HCT116 (cell line): ENCODE measurements around the gene EDN2. TPM values are rescaled to one million over a fixed set of nuclear protein-coding genes. Genes with fewer than 3 reads are reported as not detected.

ENCODE experiments used
- ATAC-seq: fragments of 200-7000 bp; cut with Tn5 transposase; 2 replicates; pipeline ENCODE4 v1.9.1; 2020; ENCODE audit warnings: mild to moderate bottlenecking, moderate library complexity
- BruUV-seq: library from RNA; stranded (reverse); fragments of 400-500 nt; replicated peaks from 2 replicates; lab custom pipeline; 2021; lab: Mats Ljungman, UMichigan
- CTCF ChIA-PET: fragments of 300-600 bp; sonication (Branson Sonifier 250); formaldehyde crosslinking; loops from one replicate; lab custom pipeline; 2021; ENCODE audit warnings: antibody characterized with exemption; lab: Charles Lee
- POLR2A ChIA-PET: fragments of 300-600, 350-600 bp; sonication (Branson Sonifier 250); formaldehyde crosslinking; loops from one replicate; lab custom pipeline; 2021; ENCODE audit warnings: antibody characterized with exemption; lab: Charles Lee
- RAD21 ChIA-PET, 2 experiments: fragments of 300-600 bp; sonication (Branson Sonifier 250); formaldehyde crosslinking; loops; one replicate each; lab custom pipeline; 2023; ENCODE audit warnings: low total read pairs in 2 of 2; ENCODE audit not compliant: uncharacterized antibody in 2 of 2, unreplicated experiment in 2 of 2, low non-redundant PET in 1 of 2; lab: Charles Lee
- DNase-seq: peaks from one replicate; pipeline ENCODE4 v3.0.0-alpha.2; 2010; ENCODE audit warnings: low read depth, low spot score
- H2AFZ ChIP-seq: fragments of 200-600 bp; shearing (Covaris generic), sonication (generic); 2 replicates; pipeline ENCODE4 v1.6.1; 2017; ENCODE audit warnings: low read depth, mixed run types, mixed read lengths, antibody characterized with exemption, low read length; ENCODE audit not compliant: poor library complexity, severe bottlenecking
- H3K27ac ChIP-seq: 2 replicates; pipeline ENCODE4 v1.5.1; 2012; ENCODE audit warnings: low read depth, low read length
- H3K27me3 ChIP-seq: fragments of 200-600 bp; sonication (generic); 2 replicates; pipeline ENCODE4 v1.6.1; 2016; ENCODE audit warnings: mixed run types, low read length, mixed read lengths; ENCODE audit not compliant: insufficient read depth
- H3K36me3 ChIP-seq, 2 experiments: fragments of 200-500 bp in 1 of 2; fragments of 200-600 bp in 1 of 2; sonication (Bioruptor generic) in 1 of 2; sonication (generic) in 1 of 2; 2 replicates each; pipeline versions ENCODE4 v1.5.1 to v1.6.1; 2014 to 2016; ENCODE audit warnings: low read length in 2 of 2, inconsistent platforms in 1 of 2, mixed read lengths in 1 of 2, mixed run types in 1 of 2; ENCODE audit not compliant: insufficient read depth in 2 of 2, control insufficient read depth in 1 of 2
- H3K4me1 ChIP-seq, 2 experiments: fragments of 200-600 bp in 1 of 2; sonication (generic) in 1 of 2; 2 replicates each; pipeline versions ENCODE4 v1.5.1 to v1.6.1; 2012 to 2017; ENCODE audit warnings: low read length in 2 of 2, inconsistent platforms in 1 of 2, mild to moderate bottlenecking in 1 of 2, mixed read lengths in 1 of 2, mixed run types in 1 of 2, moderate library complexity in 1 of 2; ENCODE audit not compliant: insufficient read depth in 2 of 2, control insufficient read depth in 1 of 2
- H3K4me2 ChIP-seq: fragments of 200-600 bp; sonication (generic); 2 replicates; pipeline ENCODE4 v1.6.1; 2017; ENCODE audit warnings: mixed run types, low read length, mixed read lengths
- H3K4me3 ChIP-seq, 2 experiments: fragments of 200-600 bp in 1 of 2; sonication (generic) in 1 of 2; replicated peaks in 1 of 2; 2 replicates each; pipeline ENCODE4 v1.5.1; 2011 to 2016; ENCODE audit warnings: low read length in 2 of 2, control low read depth in 1 of 2, low read depth in 1 of 2, mild to moderate bottlenecking in 1 of 2, mixed read lengths in 1 of 2, mixed run types in 1 of 2
- H3K79me2 ChIP-seq: fragments of 200-600 bp; sonication (generic); 2 replicates; pipeline ENCODE4 v1.6.1; 2017; ENCODE audit warnings: mild to moderate bottlenecking, mixed run types, low read length, moderate library complexity, mixed read lengths; ENCODE audit not compliant: insufficient read depth
- H3K9ac ChIP-seq: fragments of 200-600 bp; sonication (generic); 2 replicates; pipeline ENCODE4 v1.6.1; 2016; ENCODE audit warnings: low read length, mixed read lengths
- H3K9me2 ChIP-seq: fragments of 200-600 bp; sonication (generic), shearing (Covaris generic); 2 replicates; pipeline ENCODE4 v1.6.1; 2017; ENCODE audit warnings: mixed run types, mild to moderate bottlenecking, moderate library complexity; ENCODE audit not compliant: insufficient read depth
- H3K9me3 ChIP-seq, 2 experiments: fragments of 200-500 bp in 1 of 2; fragments of 200-600 bp in 1 of 2; sonication (Bioruptor generic) in 1 of 2; sonication (generic) in 1 of 2; 2 replicates each; pipeline ENCODE4 v1.6.1; 2014 to 2017; ENCODE audit warnings: low read length in 2 of 2, mixed read lengths in 2 of 2, inconsistent platforms in 1 of 2, low read depth in 1 of 2, mild to moderate bottlenecking in 1 of 2, mixed run types in 1 of 2, moderate library complexity in 1 of 2; ENCODE audit not compliant: control insufficient read depth in 1 of 2, insufficient read depth in 1 of 2
- H4K20me1 ChIP-seq: fragments of 200-600 bp; sonication (generic), shearing (Covaris generic); 2 replicates; pipeline ENCODE4 v1.6.1; 2017; ENCODE audit warnings: mixed run types, mild to moderate bottlenecking, moderate library complexity; ENCODE audit not compliant: insufficient read depth
- CBX3 ChIP-seq: IDR thresholded peaks from 2 replicates; pipeline ENCODE4 v1.6.1; 2012; ENCODE audit warnings: low read depth
- ELF1 ChIP-seq: IDR thresholded peaks from 2 replicates; pipeline ENCODE4 v1.6.1; 2012; ENCODE audit warnings: low read depth, borderline replicate concordance
- EZH2phosphoT487 ChIP-seq: fragments of 200-600 bp; IDR thresholded peaks from 2 replicates; pipeline ENCODE4 v1.6.1; 2018; ENCODE audit warnings: antibody characterized with exemption, borderline replicate concordance
- JUND ChIP-seq: IDR thresholded peaks from 2 replicates; pipeline ENCODE4 v1.6.1; 2012
- POLR2A ChIP-seq: IDR thresholded peaks from 2 replicates; pipeline ENCODE4 v1.7.0; 2011; ENCODE audit warnings: borderline replicate concordance; ENCODE audit not compliant: insufficient read depth, insufficient read length; ENCODE audit errors: extremely low read depth
- POLR2AphosphoS5 ChIP-seq: IDR thresholded peaks from 2 replicates; pipeline ENCODE4 v1.6.1; 2011; ENCODE audit warnings: mild to moderate bottlenecking, low read depth, low read length, moderate library complexity
- RAD21 ChIP-seq: IDR thresholded peaks from 2 replicates; pipeline ENCODE4 v1.6.1; 2012; ENCODE audit warnings: low read depth, mild to moderate bottlenecking
- SIN3A ChIP-seq: IDR thresholded peaks from 2 replicates; pipeline ENCODE4 v1.6.1; 2012; ENCODE audit warnings: low read depth
- SP1 ChIP-seq: IDR thresholded peaks from 2 replicates; pipeline ENCODE4 v1.6.1; 2012; ENCODE audit warnings: low read depth
- SRF ChIP-seq: IDR thresholded peaks from 2 replicates; pipeline ENCODE4 v1.6.1; 2012; ENCODE audit warnings: low read depth
- TCF7L2 ChIP-seq: IDR thresholded peaks from 2 replicates; pipeline ENCODE4 v1.7.0; 2011; ENCODE audit warnings: borderline replicate concordance, inconsistent platforms; ENCODE audit not compliant: insufficient read depth, insufficient read length; ENCODE audit errors: extremely low read depth
- YY1 ChIP-seq: IDR thresholded peaks from 2 replicates; pipeline ENCODE4 v1.6.1; 2011; ENCODE audit warnings: low read length, low read depth, moderate library complexity, mild to moderate bottlenecking; ENCODE audit not compliant: insufficient replicate concordance; ENCODE audit errors: extremely low read depth
- ZBTB33 ChIP-seq: IDR thresholded peaks from 2 replicates; pipeline ENCODE4 v1.6.1; 2011; ENCODE audit warnings: mild to moderate bottlenecking, low read length, moderate library complexity; ENCODE audit not compliant: insufficient replicate concordance; ENCODE audit errors: extremely low read depth
- ZNF274 ChIP-seq: fragments of 200-500 bp; sonication (Bioruptor generic); IDR thresholded peaks from 2 replicates; pipeline ENCODE4 v1.6.1; 2014; ENCODE audit warnings: mild to moderate bottlenecking, low read depth, low read length, inconsistent platforms
- intact Hi-C: fragments of 100-400 bp; cut with micrococcal nuclease; formaldehyde crosslinking; loops from 2 replicates; pipeline ENCODE4 v1.10.0; 2022
- total RNA-seq: library from RNA; stranded (reverse); gene quantifications from one replicate; pipeline ENCODE4 v1.2.1, GENCODE V29; 2021; ENCODE audit not compliant: unreplicated experiment
- TF ChIP-seq, protein P1 (sequence below), 3 experiments: fragments of 200-600 bp in 1 of 3; sonication (generic) in 1 of 3; IDR thresholded peaks in 2 of 3; conservative IDR thresholded peaks in 1 of 3; 2 replicates each; pipeline ENCODE4 v1.5.1; 2012 to 2017; ENCODE audit warnings: low read depth in 2 of 3, low read length in 2 of 3, antibody characterized with exemption in 1 of 3, borderline replicate concordance in 1 of 3, control low read depth in 1 of 3, mild to moderate bottlenecking in 1 of 3, mixed read lengths in 1 of 3, mixed run types in 1 of 3, moderate library complexity in 1 of 3; ENCODE audit not compliant: insufficient read depth in 1 of 3
- TF ChIP-seq, protein P2 (sequence below): IDR thresholded peaks from 2 replicates; pipeline ENCODE4 v1.6.1; 2012
- TF ChIP-seq, protein P3 (sequence below): IDR thresholded peaks from 2 replicates; pipeline ENCODE4 v1.6.1; 2012; ENCODE audit warnings: low read depth

Gene EDN2
- total RNA-seq, 1 experiment from 2014 or later: not detected

DNA sequence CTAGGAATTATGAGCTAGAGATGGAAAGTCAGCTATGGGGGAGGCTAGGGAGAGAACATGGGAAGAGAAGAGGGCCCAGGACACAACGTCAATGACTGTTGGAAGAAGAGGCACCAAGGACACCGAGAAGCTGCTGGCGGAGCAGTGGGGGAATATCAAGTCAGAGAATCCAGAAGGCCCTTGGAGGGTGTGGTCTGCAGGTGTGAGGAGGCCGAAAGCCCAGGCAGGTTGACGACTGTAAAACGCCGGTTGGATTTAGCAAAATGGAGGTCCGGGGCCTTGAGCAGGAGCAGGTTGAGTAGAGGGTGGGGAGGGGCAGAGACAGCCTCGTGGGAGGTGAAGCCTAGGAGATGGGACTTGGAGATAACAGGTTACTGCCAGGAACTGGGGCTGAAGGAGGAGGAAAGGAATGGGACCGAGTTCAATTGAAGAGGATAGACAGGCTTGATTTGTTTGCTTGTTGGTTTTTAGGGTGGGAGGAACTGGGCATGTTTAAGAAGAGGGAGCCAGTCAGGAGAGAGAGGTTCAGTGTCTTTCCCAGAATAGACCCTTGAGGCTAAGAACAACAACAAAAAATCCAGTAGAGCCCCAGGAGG is 35.1 kb downstream of the EDN2 start:
- Histone ChIP-seq H3K9ac (no peak overlapping the region), H3K4me3 (no peak overlapping the region), H3K79me2 (no peaks in the 10 kb centered on the region)
- no peak for ATAC-seq
- TF ChIP-seq SIN3A (no peak), TCF7L2 (no peak), POLR2A (no peak), SRF (no peak), RAD21 (no peak), ZNF274 (no peak), EZH2phosphoT487 (no peak), POLR2AphosphoS5 (no peak), CBX3 (no peak), ELF1 (no peak), SP1 (no peak), ZBTB33 (no peak), JUND (no peak), YY1 (no peak)
- TF ChIP-seq, protein P1, sequence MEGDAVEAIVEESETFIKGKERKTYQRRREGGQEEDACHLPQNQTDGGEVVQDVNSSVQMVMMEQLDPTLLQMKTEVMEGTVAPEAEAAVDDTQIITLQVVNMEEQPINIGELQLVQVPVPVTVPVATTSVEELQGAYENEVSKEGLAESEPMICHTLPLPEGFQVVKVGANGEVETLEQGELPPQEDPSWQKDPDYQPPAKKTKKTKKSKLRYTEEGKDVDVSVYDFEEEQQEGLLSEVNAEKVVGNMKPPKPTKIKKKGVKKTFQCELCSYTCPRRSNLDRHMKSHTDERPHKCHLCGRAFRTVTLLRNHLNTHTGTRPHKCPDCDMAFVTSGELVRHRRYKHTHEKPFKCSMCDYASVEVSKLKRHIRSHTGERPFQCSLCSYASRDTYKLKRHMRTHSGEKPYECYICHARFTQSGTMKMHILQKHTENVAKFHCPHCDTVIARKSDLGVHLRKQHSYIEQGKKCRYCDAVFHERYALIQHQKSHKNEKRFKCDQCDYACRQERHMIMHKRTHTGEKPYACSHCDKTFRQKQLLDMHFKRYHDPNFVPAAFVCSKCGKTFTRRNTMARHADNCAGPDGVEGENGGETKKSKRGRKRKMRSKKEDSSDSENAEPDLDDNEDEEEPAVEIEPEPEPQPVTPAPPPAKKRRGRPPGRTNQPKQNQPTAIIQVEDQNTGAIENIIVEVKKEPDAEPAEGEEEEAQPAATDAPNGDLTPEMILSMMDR (IDR thresholded peaks at IDR 0.05 in 2 of 3, conservative IDR thresholded peaks at IDR 0.05 in 1 of 3; ENCODE audit: borderline replicate concordance in 1 of 3, insufficient read depth in 1 of 3, low read depth in 2 of 3, low read length in 2 of 3): no peak
- TF ChIP-seq, protein P2, sequence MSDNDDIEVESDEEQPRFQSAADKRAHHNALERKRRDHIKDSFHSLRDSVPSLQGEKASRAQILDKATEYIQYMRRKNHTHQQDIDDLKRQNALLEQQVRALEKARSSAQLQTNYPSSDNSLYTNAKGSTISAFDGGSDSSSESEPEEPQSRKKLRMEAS: no peak
- TF ChIP-seq, protein P3, sequence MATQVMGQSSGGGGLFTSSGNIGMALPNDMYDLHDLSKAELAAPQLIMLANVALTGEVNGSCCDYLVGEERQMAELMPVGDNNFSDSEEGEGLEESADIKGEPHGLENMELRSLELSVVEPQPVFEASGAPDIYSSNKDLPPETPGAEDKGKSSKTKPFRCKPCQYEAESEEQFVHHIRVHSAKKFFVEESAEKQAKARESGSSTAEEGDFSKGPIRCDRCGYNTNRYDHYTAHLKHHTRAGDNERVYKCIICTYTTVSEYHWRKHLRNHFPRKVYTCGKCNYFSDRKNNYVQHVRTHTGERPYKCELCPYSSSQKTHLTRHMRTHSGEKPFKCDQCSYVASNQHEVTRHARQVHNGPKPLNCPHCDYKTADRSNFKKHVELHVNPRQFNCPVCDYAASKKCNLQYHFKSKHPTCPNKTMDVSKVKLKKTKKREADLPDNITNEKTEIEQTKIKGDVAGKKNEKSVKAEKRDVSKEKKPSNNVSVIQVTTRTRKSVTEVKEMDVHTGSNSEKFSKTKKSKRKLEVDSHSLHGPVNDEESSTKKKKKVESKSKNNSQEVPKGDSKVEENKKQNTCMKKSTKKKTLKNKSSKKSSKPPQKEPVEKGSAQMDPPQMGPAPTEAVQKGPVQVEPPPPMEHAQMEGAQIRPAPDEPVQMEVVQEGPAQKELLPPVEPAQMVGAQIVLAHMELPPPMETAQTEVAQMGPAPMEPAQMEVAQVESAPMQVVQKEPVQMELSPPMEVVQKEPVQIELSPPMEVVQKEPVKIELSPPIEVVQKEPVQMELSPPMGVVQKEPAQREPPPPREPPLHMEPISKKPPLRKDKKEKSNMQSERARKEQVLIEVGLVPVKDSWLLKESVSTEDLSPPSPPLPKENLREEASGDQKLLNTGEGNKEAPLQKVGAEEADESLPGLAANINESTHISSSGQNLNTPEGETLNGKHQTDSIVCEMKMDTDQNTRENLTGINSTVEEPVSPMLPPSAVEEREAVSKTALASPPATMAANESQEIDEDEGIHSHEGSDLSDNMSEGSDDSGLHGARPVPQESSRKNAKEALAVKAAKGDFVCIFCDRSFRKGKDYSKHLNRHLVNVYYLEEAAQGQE: no peak
- TF ChIP-seq, all 23 proteins: peak for 0
- H3K27me3 ChIP-seq: no peaks in the 10 kb centered on the region
- ChIA-PET POLR2A (no interaction called here), CTCF (no interaction called here), RAD21 (no interaction called here)
- no peak overlapping the region for H2AFZ ChIP-seq
- no peak overlapping the region for H3K4me2 ChIP-seq
- H3K4me1 ChIP-seq: no peaks in the 10 kb centered on the region
- BruUV-seq: no TSS peak
- H4K20me1 ChIP-seq: no peaks in the 10 kb centered on the region
- peaks cover 7 to 12% of the 10 kb centered on the region in 2 experiments; a peak in 2 of 4 replicates for H3K9me3 ChIP-seq
- DNase-seq: no peak
- intact Hi-C loops: no loop called here
- no peak overlapping the region for H3K27ac ChIP-seq
- no peaks in the 10 kb centered on the region for H3K9me2 ChIP-seq
- H3K36me3 ChIP-seq: no peaks in the 10 kb centered on the region
